H1 (cell line): ENCODE data around the gene SERINC5.

Experiments
- CEBPB ChIP-seq: IDR thresholded peaks from 2 replicates; pipeline ENCODE4 v1.6.1; 2012; ENCODE audit warnings: low read depth, low read length
- CTCF ChIP-seq, 3 experiments: IDR thresholded peaks; 1 replicate in 2 of 3; 2 replicates in 1 of 3; pipeline versions ENCODE4 v1.5.1 to v1.6.1; 2011; ENCODE audit warnings: low read length in 3 of 3, mild to moderate bottlenecking in 3 of 3, inconsistent platforms in 2 of 3, low read depth in 1 of 3, moderate library complexity in 1 of 3; ENCODE audit not compliant: insufficient read depth in 1 of 3; ENCODE audit errors: control extremely low read depth in 1 of 3
- EGR1 ChIP-seq: IDR thresholded peaks from 2 replicates; pipeline ENCODE4 v1.6.1; 2011; ENCODE audit warnings: low read depth, low read length, borderline replicate concordance
- EZH2 ChIP-seq: fragments of 200-600 bp; sonication (generic); IDR thresholded peaks from 2 replicates; pipeline ENCODE4 v1.7.1; 2012; ENCODE audit warnings: low read depth, mild to moderate bottlenecking, moderate library complexity, low read length, inconsistent platforms; ENCODE audit not compliant: severe bottlenecking
- GABPA ChIP-seq: IDR thresholded peaks from 2 replicates; pipeline ENCODE4 v1.6.1; 2011; ENCODE audit warnings: mild to moderate bottlenecking, low read length, moderate library complexity, borderline replicate concordance; ENCODE audit not compliant: insufficient read depth
- HDAC6 ChIP-seq: IDR thresholded peaks from one replicate; pipeline ENCODE4 v1.7.1; 2012; ENCODE audit warnings: low read depth, mild to moderate bottlenecking, inconsistent platforms, low read length, moderate library complexity
- POLR2A ChIP-seq, 2 experiments: IDR thresholded peaks; 1 replicate in 1 of 2; 2 replicates in 1 of 2; pipeline ENCODE4 v1.6.1; 2011; ENCODE audit warnings: low read depth in 2 of 2, low read length in 2 of 2, mild to moderate bottlenecking in 2 of 2; ENCODE audit errors: control extremely low read depth in 1 of 2
- POLR2AphosphoS5 ChIP-seq: IDR thresholded peaks from 2 replicates; pipeline ENCODE4 v1.6.1; 2011; ENCODE audit warnings: low read depth, low read length
- RAD21 ChIP-seq, 2 experiments: IDR thresholded peaks in 1 of 2; conservative IDR thresholded peaks in 1 of 2; 2 replicates each; pipeline ENCODE4 v1.6.1; 2011; ENCODE audit warnings: low read depth in 2 of 2, low read length in 2 of 2, improper control_type of control experiment in 1 of 2, inconsistent platforms in 1 of 2, mild to moderate bottlenecking in 1 of 2, moderate library complexity in 1 of 2
- RFX5 ChIP-seq: IDR thresholded peaks from 2 replicates; pipeline ENCODE4 v1.6.1; 2011; ENCODE audit warnings: low read depth, low read length, improper control_type of control experiment, borderline replicate concordance
- SP1 ChIP-seq: IDR thresholded peaks from 2 replicates; pipeline ENCODE4 v1.6.1; 2011; ENCODE audit warnings: low read depth, low read length
- YY1 ChIP-seq: IDR thresholded peaks from 2 replicates; pipeline ENCODE4 v1.6.1; 2011; ENCODE audit warnings: low read depth, mild to moderate bottlenecking, low read length
- TF ChIP-seq, protein P1 (sequence below): IDR thresholded peaks from 2 replicates; pipeline ENCODE4 v1.6.1; 2011; ENCODE audit warnings: low read length, improper control_type of control experiment

DNA sequence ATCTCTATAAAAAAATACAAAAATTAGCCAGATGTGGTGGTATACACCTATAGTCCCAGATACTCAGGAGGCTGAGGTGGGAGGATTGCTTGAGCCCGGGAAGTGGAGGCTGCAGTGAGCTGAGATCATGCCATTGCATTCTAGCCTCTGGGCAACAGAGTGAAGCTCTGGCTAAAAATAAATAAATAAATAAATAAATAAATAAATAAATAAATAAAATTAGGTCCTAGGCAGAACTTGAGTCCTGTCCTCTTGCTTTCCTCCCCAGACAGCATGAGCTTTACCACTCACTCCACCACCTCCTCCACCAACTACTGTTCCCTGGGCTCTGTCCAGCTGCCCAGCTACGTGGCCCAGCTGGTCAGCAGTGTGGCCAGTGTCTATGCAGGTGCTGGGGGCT is 32.3 kb upstream of the SERINC5 start:
- TF ChIP-seq POLR2A (IDR thresholded peaks at IDR 0.05; ENCODE audit: control extremely low read depth in 1 of 2, low read depth in 2 of 2, low read length in 2 of 2) (no peak), POLR2AphosphoS5 (no peak), CEBPB (no peak), CTCF (IDR thresholded peaks at IDR 0.05; ENCODE audit: control extremely low read depth in 1 of 3, insufficient read depth in 1 of 3, low read depth in 1 of 3, low read length in 3 of 3) (no peak), SP1 (no peak), RAD21 (IDR thresholded peaks at IDR 0.05 in 1 of 2, conservative IDR thresholded peaks at IDR 0.05 in 1 of 2; ENCODE audit: low read depth in 2 of 2, low read length in 2 of 2) (no peak), RFX5 (no peak), EGR1 (no peak), HDAC6 (no peak), GABPA (no peak), YY1 (no peak), EZH2 (no peak)
- TF ChIP-seq, protein P1, sequence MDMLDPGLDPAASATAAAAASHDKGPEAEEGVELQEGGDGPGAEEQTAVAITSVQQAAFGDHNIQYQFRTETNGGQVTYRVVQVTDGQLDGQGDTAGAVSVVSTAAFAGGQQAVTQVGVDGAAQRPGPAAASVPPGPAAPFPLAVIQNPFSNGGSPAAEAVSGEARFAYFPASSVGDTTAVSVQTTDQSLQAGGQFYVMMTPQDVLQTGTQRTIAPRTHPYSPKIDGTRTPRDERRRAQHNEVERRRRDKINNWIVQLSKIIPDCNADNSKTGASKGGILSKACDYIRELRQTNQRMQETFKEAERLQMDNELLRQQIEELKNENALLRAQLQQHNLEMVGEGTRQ: no peak
